Gastrocnemius medialis (tissue), 4 donors: ENCODE measurements around the gene INSL4.

ENCODE experiments used
- CTCF ChIP-seq, 5 experiments: fragments of 450-650 bp in 3 of 5; fragments of 200-600 bp in 2 of 5; sonication (generic) in 2 of 5; IDR thresholded peaks in 4 of 5; conservative IDR thresholded peaks in 1 of 5; 1 replicate in 4 of 5; 2 replicates in 1 of 5; pipeline ENCODE4 v1.5.1; 2016 to 2019; ENCODE audit warnings: antibody characterized with exemption in 5 of 5, mild to moderate bottlenecking in 3 of 5, moderate library complexity in 3 of 5
- POLR2A ChIP-seq, 2 donors: fragments of 450-650 bp; IDR thresholded peaks; one replicate each; pipeline ENCODE4 v1.6.1; 2017; ENCODE audit warnings: antibody characterized with exemption in 2 of 2, mild to moderate bottlenecking in 2 of 2, moderate library complexity in 2 of 2

GRCh38 chr9:5191985-5192384 lies 39.2 kb upstream of the INSL4 start:
- no peak for TF ChIP-seq CTCF (IDR thresholded peaks at IDR 0.05 in 4 of 5, conservative IDR thresholded peaks at IDR 0.05 in 1 of 5)
- no peak for TF ChIP-seq POLR2A (IDR thresholded peaks at IDR 0.05)
